HG03097 (cell line): ENCODE measurements around the gene SNRNP200.

Experiments
- ATAC-seq: cut with Tn5 transposase; IDR thresholded peaks from one replicate; pipeline ENCODE4 v1.9.1; 2021; ENCODE audit not compliant: unreplicated experiment, low FRiP score

SNRNP200 gene

GRCh38 chr2:96305091-96305978, at the start of gene SNRNP200:
Gene SNRNP200, minus strand, starts transcription at chr2:96305546. Its CDS starts 109 bp downstream, at chr2:96305437.
- peak; percentile 76 for ATAC-seq

- no peak for ATAC-seq
Observed at GRCh38 chr2:96354492-96354891, 49.1 kb upstream of the SNRNP200 start.

GRCh38 chr2:96353606-96354101, 48.3 kb upstream of the SNRNP200 start:
- ATAC-seq: no peak

GRCh38 chr2:96353032-96353561, 47.8 kb upstream of the SNRNP200 start:
- no peak for ATAC-seq

GRCh38 chr2:96347395-96347794, 42.0 kb upstream of the SNRNP200 start:
- ATAC-seq: no peak

GRCh38 chr2:96345868-96346462, 40.6 kb upstream of the SNRNP200 start:
- ATAC-seq: no peak

- ATAC-seq: no peak
Observed at GRCh38 chr2:96345438-96345837, 40.1 kb upstream of the SNRNP200 start.

DNA sequence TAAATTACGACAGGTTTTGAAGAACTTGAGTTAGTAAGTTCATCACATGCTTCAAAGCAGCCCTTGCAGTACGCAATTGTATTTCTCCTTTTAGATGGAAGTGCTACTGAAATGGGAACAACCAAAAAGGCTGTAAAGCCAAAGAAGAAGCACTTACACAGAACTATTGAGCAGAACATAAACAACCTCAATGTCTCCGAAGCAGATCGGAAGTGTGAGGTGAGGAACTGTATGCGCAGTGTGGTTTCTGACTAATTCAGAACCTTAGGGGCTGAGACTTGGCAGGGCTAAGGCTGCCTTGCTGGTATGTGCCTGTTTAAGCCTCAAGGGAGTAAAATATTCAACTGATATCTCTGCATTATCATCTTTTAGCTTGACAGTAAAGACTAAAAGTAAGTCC, 38.7 kb upstream of the SNRNP200 start:
- no peak for ATAC-seq

DNA sequence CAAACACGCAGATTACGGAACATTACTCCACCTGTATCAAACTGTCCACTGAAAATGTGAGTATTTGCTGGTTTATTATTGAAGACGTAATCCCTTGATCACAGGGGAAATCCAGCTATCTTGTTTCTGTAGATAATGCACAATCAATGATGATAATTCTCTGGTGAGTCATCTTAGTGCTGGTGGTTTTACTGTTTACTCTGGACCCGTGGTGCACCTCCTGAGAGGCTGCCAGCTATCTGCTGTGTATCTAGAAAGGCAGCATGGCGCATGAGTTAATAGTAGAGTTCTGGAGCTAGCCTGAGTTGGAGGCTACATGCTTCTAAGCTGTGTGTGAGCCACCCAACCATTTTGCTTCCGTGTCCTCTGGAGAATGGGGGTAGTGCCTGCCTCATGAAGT, 36.7 kb upstream of the SNRNP200 start:
- ATAC-seq: no peak

GRCh38 chr2:96341641-96342040, 36.3 kb upstream of the SNRNP200 start:
- ATAC-seq: no peak

DNA sequence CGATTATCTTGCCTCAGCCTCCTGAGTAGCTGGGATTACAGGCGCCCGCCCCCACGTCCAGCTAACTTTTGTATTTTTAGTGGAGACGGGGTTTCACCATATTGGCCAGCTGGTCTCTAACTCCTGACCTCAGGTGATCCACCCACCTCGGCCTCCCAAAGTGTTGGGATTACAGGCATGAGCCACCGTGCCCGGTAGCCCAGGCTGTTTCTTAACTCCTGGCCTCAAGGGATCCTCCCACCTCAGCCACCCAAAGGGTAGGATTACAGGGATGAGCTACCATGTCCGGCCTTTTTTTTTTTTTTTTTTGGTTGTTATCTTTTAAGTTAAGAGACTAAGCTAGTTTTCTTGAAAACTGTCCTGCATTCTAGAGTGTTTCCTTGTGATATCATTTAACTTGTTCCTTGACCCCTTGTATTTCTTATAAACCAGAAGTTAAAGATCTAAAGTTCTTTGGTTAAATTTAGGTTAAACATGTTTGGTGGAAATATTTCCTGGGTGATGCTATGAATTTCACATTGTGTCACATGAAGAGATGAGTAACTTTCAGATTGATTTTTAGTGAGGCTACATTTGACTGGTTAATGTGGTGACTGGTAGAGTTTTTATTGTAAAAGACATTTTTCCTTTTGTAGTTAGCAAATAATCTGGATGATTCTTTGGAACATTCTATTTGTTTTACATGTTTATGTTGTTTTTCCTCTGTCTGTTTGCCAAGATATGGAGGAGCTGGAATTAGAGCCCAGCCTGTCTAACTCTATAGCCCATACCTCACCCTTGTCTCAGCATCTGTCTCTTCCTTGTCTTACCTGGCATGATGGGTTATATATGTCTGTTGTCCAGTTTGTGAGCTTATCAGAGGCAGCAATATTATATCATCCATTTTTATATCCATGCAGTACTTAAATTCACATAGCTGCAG, 35.4 kb upstream of the SNRNP200 start:
- no peak for ATAC-seq

- no peak for ATAC-seq
Observed at GRCh38 chr2:96336873-96337272, 31.5 kb upstream of the SNRNP200 start.

- peak; percentile 15 for ATAC-seq
Observed at GRCh38 chr2:96336104-96336775, 30.9 kb upstream of the SNRNP200 start.

GRCh38 chr2:96333708-96334107, 28.4 kb upstream of the SNRNP200 start:
- no peak for ATAC-seq

DNA sequence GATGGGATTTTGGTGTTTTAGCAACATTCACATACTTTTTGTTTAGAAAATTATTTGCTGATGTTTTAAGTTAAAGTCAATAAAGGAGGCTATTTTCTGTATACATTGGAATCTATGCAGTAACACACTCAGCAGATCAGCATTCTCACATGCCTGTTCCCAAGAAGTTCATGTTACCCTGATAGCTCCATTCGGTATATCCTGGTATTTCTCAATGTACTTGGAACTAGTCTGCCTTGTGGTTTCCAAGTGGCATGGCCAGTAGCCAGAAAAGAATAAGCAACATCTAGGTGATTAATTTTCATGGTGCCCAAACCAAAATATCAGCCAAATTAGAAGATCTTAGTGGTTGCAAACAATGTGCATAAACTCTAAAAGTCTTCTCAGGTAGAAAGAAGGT, 25.1 kb upstream of the SNRNP200 start:
- ATAC-seq: no peak

DNA sequence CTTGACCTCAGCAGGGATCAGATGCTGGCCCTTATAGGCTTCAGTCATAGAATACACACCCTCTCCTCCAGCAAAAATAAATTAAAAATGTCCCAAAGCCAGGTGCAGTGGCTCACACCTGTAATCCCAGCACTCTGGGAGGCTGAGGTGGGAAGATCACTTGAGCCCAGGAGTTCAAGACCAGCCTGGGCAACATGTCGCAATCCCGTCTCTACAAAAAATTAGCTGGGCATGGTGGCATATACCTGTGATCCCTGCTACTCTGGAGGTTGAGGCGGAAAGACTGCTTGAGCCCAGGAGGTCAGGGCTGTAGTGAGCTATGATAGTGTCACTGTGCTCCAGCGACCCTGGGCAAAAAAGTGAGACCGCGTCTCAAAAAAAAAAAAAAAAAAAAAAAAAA, 24.5 kb upstream of the SNRNP200 start:
- no peak for ATAC-seq

DNA sequence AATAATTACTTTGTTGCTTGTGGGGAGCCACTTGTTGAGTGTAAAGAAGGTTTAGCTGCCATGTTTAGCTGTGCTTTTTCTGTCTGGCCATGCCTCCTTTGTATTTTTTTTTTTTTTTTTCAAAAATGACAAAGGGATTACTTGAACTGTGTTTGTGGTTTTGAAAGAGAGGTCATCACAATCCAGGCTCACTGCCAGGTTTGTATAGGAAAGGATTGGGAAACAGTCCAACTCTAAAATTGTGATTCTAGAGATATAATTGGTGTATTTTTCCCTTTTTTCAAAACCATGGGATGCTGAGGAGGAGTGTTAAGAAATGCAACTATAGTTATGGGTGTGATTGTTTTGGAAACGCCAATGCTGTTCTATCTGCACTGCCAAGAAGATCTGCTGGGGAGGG, 24.1 kb upstream of the SNRNP200 start:
- ATAC-seq: no peak

GRCh38 chr2:96326990-96327820, 21.9 kb upstream of the SNRNP200 start:
- ATAC-seq: no peak

- no peak for ATAC-seq
Observed at GRCh38 chr2:96326564-96326963, 21.2 kb upstream of the SNRNP200 start.
